Measurements from ENCODE around the gene NUAK1.

The NUAK1 gene

GRCh38 chr12:106086696-106087095 is 52.1 kb downstream of the NUAK1 start:
- TF ChIP-seq CTCF (IDR thresholded peaks at IDR 0.05; ENCODE audit: insufficient read depth, low read length) (no peak), REST (IDR thresholded peaks at IDR 0.05; ENCODE audit: insufficient replicate concordance, low read depth) (no peak), SPI1 (IDR thresholded peaks at IDR 0.05; ENCODE audit: borderline replicate concordance, low read depth) (no peak), GABPA (IDR thresholded peaks at IDR 0.05; ENCODE audit: low read depth) (no peak), POLR2AphosphoS5 (IDR thresholded peaks at IDR 0.05; ENCODE audit: low read depth) (no peak)
- no peaks in the 10 kb centered on the region for H3K27me3 ChIP-seq (ENCODE audit: insufficient read depth, poor library complexity, severe bottlenecking)

GRCh38 chr12:106085213-106085612 is 53.5 kb downstream of the NUAK1 start:
- Histone ChIP-seq H3K4me3 (replicated peaks; ENCODE audit: insufficient read depth, low read length) (no peak overlapping the region), H3K27ac (replicated peaks) (no peak overlapping the region), H3K27me3 (ENCODE audit: insufficient read depth, poor library complexity, severe bottlenecking) (no peaks in the 10 kb centered on the region)
- TF ChIP-seq SPI1 (IDR thresholded peaks at IDR 0.05; ENCODE audit: borderline replicate concordance, low read depth) (no peak), POLR2AphosphoS5 (IDR thresholded peaks at IDR 0.05; ENCODE audit: low read depth) (no peak), REST (IDR thresholded peaks at IDR 0.05; ENCODE audit: insufficient replicate concordance, low read depth) (no peak), GABPA (IDR thresholded peaks at IDR 0.05; ENCODE audit: low read depth) (no peak), CTCF (IDR thresholded peaks at IDR 0.05; ENCODE audit: insufficient read depth, low read length) (no peak)
- no peak for DNase-seq (ENCODE audit: low read depth in 1 of 2, low spot score in 1 of 2)

More at GRCh38 chr12:106086696-106087095, 52.1 kb downstream of the NUAK1 start:
- H3K4me3 ChIP-seq (replicated peaks; ENCODE audit: insufficient read depth, low read length), result no peak overlapping the region
- no peak overlapping the region for H3K27ac ChIP-seq (replicated peaks)
- no peak for DNase-seq (ENCODE audit: low read depth in 1 of 2, low spot score in 1 of 2)

GRCh38 chr12:106084759-106085158 is 54.0 kb downstream of the NUAK1 start:
- Histone ChIP-seq H3K27ac (replicated peaks) (no peak overlapping the region), H3K27me3 (ENCODE audit: insufficient read depth, poor library complexity, severe bottlenecking) (no peaks in the 10 kb centered on the region), H3K4me3 (replicated peaks; ENCODE audit: insufficient read depth, low read length) (no peak overlapping the region)
- TF ChIP-seq CTCF (IDR thresholded peaks at IDR 0.05; ENCODE audit: insufficient read depth, low read length), result no peak
- TF ChIP-seq SPI1 (IDR thresholded peaks at IDR 0.05; ENCODE audit: borderline replicate concordance, low read depth), result no peak
- no peak for TF ChIP-seq POLR2AphosphoS5 (IDR thresholded peaks at IDR 0.05; ENCODE audit: low read depth)
- TF ChIP-seq REST (IDR thresholded peaks at IDR 0.05; ENCODE audit: insufficient replicate concordance, low read depth), result no peak
- no peak for TF ChIP-seq GABPA (IDR thresholded peaks at IDR 0.05; ENCODE audit: low read depth)
- no peak for DNase-seq (ENCODE audit: low read depth in 1 of 2, low spot score in 1 of 2)
